H1 (cell line): ENCODE measurements around the gene PDGFD. TPM values are rescaled to one million over a fixed set of nuclear protein-coding genes. Genes with fewer than 3 reads are reported as not detected.

ENCODE experiments used
- CBX5 ChIP-seq: fragments of 300-800, 300-1000 bp; sonication (generic); IDR thresholded peaks from 2 replicates; pipeline ENCODE4 v1.7.1; 2016; ENCODE audit warnings: antibody characterized with exemption, low read length, low read depth
- CTBP2 ChIP-seq: IDR thresholded peaks from 2 replicates; pipeline ENCODE4 v1.7.0; 2011; ENCODE audit warnings: borderline replicate concordance, mild to moderate bottlenecking, moderate library complexity, mixed read lengths, low read length; ENCODE audit not compliant: insufficient read depth, insufficient read length
- RAD21 ChIP-seq, 2 experiments: IDR thresholded peaks in 1 of 2; conservative IDR thresholded peaks in 1 of 2; 2 replicates each; pipeline ENCODE4 v1.6.1; 2011; ENCODE audit warnings: low read depth in 2 of 2, low read length in 2 of 2, improper control_type of control experiment in 1 of 2, inconsistent platforms in 1 of 2, mild to moderate bottlenecking in 1 of 2, moderate library complexity in 1 of 2
- SUZ12 ChIP-seq: fragments of 200-600 bp; sonication (generic); IDR thresholded peaks from 2 replicates; pipeline ENCODE4 v1.6.1; 2012; ENCODE audit warnings: mild to moderate bottlenecking, inconsistent platforms, low read length, moderate library complexity, mixed read lengths
- polyA plus RNA-seq, 7 experiments: library from polyadenylated mRNA; depleted of rRNA in 3 of 7; stranded (reverse) in 5 of 7; unstranded in 2 of 7; fragments of >200 nt in 5 of 7; fragments of 200-250 nt in 2 of 7; gene quantifications; 1 replicate in 5 of 7; 2 replicates in 1 of 7; 4 replicates in 1 of 7; pipeline versions ENCODE4 v1.2.1 to v1.2.3, GENCODE V29; 2011 to 2013; ENCODE audit warnings: missing spikeins in 2 of 7, mixed read lengths in 2 of 7
- total RNA-seq: library from RNA; stranded (reverse); fragmentation: NEBNext Ultra II Directional; extraction: Animal tissue kit (Norgen Biotek cat#: 25700); gene quantifications from 2 replicates; pipeline ENCODE4 v1.2.1, GENCODE V29; 2021

PDGFD gene
- total and polyA plus RNA-seq, 2 of the 8 experiments (the other 6 are each of a cell fraction or from before 2014, with no cell fraction given), result 1.1 to 3.9 TPM

DNA sequence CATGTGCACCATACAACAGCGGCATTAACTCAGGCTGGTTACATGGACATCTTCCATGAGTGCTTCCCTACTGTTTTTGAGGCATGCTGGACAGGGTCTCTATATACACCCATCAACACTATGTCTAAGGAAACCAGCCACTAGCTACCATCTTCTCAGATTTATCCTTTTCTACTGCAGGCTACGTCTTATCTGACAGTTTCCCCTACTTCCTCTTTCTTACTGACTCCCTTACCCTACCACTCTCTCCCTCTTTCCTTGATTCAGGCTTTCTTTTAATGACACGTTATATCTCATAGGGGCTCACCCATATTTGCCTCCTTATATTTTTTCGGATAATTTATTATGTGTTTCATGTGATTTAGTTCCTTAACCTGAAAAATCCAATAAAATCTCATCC lies 85.7 kb downstream of the PDGFD start (continued):
- TF ChIP-seq RAD21 (IDR thresholded peaks at IDR 0.05 in 1 of 2, conservative IDR thresholded peaks at IDR 0.05 in 1 of 2; ENCODE audit: low read depth in 2 of 2, low read length in 2 of 2) (no peak), CTBP2 (no peak), CBX5 (no peak), SUZ12 (no peak)
- TF ChIP-seq, all 59 proteins: peak for 0
